ENCODE results near the gene MAPK11. TPM values are rescaled to one million over a fixed set of nuclear protein-coding genes. Genes with fewer than 3 reads are reported as not detected.

The MAPK11 gene
- total RNA-seq, 1 donor: 3.0 TPM

DNA sequence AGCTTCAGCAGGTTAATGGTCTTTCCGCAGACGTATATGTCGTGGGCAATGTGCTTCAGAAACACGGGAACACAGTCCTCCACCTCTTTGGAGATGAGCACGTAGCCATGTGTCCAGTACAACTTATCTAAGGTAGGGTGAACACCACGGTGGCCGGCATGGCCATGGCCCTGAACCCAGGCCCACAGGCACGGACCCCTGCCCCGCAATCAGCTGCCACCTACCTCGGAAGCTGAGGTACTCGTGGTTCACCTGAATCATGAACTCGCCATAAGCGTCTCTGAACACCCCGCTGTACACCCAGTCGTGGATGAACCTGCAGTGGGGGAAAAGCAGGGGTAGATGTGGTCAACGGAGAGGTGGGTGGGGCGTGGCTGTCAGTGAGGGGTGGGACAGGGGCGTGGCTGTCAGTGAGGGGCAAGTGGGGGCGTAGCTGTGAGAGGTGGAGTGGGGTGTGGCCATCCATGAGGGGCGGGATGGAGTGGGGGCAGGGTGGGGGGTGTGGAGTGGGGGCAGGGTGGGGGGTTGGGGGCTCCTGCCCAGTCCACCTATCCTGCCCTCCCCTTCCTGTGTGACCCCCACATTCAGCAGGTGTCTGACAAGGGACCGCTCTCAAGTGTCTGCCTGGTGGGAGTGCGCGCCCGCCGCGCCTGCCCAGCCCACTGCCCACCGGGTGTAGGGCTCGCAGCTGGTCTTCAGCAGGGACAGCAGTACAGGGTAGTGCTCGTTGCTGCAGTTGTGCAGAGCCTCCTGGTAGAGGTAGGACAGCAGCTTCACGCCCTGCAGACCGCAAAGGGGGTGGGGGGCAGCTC, 43.9 kb downstream of the MAPK11 start:
- H3K4me3 ChIP-seq (ENCODE audit: low read depth, low read length): no peak overlapping the region
- TF ChIP-seq, protein P1, sequence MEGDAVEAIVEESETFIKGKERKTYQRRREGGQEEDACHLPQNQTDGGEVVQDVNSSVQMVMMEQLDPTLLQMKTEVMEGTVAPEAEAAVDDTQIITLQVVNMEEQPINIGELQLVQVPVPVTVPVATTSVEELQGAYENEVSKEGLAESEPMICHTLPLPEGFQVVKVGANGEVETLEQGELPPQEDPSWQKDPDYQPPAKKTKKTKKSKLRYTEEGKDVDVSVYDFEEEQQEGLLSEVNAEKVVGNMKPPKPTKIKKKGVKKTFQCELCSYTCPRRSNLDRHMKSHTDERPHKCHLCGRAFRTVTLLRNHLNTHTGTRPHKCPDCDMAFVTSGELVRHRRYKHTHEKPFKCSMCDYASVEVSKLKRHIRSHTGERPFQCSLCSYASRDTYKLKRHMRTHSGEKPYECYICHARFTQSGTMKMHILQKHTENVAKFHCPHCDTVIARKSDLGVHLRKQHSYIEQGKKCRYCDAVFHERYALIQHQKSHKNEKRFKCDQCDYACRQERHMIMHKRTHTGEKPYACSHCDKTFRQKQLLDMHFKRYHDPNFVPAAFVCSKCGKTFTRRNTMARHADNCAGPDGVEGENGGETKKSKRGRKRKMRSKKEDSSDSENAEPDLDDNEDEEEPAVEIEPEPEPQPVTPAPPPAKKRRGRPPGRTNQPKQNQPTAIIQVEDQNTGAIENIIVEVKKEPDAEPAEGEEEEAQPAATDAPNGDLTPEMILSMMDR (IDR thresholded peaks at IDR 0.05; ENCODE audit: insufficient read depth, low read length): no peak
- no peak for DNase-seq (ENCODE audit: low read depth)

GRCh38 chr22:50225200-50225969, 44.8 kb downstream of the MAPK11 start:
- DNase-seq (ENCODE audit: low read depth): no peak
- no peak overlapping the region for H3K4me3 ChIP-seq (ENCODE audit: low read depth, low read length)
- TF ChIP-seq, protein P1 (IDR thresholded peaks at IDR 0.05; ENCODE audit: insufficient read depth, low read length): no peak

DNA sequence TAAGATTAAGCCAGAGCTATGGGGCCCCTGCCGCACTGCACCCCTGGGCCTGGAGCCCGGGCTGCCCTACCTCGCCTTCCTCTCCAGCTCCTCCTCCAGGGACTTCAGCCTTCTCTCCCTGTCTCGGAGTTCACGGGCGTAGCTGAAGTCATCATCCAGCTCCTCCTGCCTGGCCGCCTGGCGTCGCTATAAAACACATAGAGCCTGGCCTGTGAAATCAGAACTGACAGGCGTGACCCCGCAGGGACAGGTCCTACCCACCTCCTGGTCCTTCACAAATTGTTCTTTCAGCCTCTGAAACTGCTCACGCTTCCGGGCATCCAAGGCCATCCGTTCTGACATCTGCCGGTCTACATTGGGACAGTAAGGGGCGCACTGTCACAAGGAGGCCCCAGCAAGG, 46.1 kb downstream of the MAPK11 start:
- no peak for DNase-seq (ENCODE audit: low read depth)
- TF ChIP-seq, protein P1 (IDR thresholded peaks at IDR 0.05; ENCODE audit: insufficient read depth, low read length): no peak
- H3K4me3 ChIP-seq (ENCODE audit: low read depth, low read length): no peak overlapping the region

DNA sequence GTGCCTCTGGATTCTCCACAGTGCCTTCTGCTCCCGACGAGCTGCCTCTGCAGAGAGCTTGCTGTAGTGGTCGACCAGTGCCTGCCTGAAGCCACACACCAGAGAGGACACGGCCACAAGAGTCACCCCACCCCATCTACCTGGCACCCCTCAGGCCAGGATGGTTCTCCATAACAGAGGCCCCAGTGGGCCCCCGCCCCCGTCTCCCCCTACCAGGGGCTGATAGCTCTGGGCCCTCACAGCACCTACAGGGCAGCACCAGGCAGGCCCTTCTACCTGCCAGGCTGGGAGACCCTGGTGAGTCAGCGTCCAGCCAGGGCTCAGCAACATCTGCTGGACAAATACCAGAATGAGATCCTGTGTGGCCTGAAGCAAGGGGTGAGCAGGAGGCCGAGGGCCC, 47.7 kb downstream of the MAPK11 start:
- H3K4me3 ChIP-seq (ENCODE audit: low read depth, low read length): no peak overlapping the region

DNA sequence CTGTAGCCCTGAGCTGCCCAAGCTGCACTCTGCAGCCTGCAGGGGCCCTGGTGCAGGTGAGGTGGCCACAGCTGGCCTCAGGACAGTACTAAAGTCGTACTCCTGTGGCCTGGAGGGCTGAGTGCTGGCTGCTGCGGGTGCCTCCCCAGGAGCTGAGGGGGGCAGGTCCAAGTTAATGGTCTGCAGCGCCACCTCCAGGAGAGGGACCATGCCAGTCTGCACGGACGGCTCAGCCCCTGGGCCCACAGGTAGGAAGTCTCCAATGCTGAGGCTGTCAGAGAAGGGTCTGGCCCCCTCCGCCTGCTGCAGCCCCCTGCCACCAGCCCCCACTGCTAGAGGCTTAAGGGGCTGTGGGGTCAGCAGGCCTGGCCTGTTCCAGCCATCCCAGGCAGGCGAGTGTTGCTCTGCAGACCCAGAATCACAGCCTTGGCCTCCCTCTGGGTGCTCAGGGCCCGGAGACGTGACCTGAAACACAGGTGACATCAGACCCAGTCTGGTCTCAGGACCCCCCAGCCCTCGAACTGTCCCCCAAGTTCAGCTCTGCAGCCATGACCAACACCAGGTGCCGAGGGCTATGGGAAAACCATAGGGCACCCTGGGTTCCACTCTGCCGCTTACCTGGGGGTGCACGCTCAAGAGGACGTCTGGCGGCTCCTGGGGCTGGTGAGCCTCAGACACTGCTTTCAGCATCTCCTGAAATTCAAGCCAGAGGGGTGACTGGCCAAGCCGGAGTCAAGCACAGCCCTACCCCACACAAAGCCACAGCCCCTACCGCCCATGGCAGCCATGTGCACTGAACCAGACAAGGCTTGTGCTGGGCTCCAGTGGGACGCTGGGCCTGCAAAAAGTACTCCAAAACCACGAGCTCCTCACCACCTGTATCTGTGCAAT, 48.5 kb downstream of the MAPK11 start:
- no peak overlapping the region for H3K4me3 ChIP-seq (ENCODE audit: low read depth, low read length)
- TF ChIP-seq, protein P1 (IDR thresholded peaks at IDR 0.05; ENCODE audit: insufficient read depth, low read length): no peak
- no peak for DNase-seq (ENCODE audit: low read depth)

More for the DNA sequence above, 47.7 kb downstream of the MAPK11 start:
- TF ChIP-seq, protein P1 (IDR thresholded peaks at IDR 0.05; ENCODE audit: insufficient read depth, low read length): no peak
- no peak for DNase-seq (ENCODE audit: low read depth)

Data from fibroblast of the aortic adventitia (primary cell).